ENCODE results near the gene HOXA13. TPM values are rescaled to one million over a fixed set of nuclear protein-coding genes. Genes with fewer than 3 reads are reported as not detected.

Gene HOXA13
- total RNA-seq, 1 experiment from 2014 or later: 12.1 TPM

DNA sequence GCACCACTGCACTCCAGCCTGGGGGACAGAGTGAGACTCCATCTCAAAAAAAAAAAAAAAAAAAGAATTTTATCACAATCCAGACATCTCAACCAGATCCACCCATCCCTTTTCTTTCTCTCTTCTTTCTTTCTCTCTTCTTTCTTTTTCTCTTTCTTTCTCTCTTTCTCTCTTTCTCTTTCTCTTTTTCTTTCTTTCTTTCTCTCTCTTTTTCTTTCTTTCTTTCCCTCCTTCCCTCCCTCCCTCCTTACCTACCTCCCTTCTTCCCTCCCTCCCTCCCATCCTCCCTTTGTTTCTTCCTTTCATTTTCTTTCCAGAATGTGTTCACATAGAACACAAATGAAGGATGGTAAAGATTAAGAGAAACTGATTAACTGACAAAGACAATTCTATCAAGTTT, 18.1 kb upstream of the HOXA13 start:
- H3K9me3 ChIP-seq (ENCODE audit: low read length): no peaks in the 10 kb centered on the region
- H3F3A ChIP-seq (ENCODE audit: low read length, unreplicated experiment): no peaks in the 10 kb centered on the region
- no peak overlapping the region for H3K27ac ChIP-seq (ENCODE audit: low read length)
- H3K9me2 ChIP-seq (replicated peaks; ENCODE audit: low read length): no peaks in the 10 kb centered on the region
- no peaks in the 10 kb centered on the region for H4K20me1 ChIP-seq (ENCODE audit: low read length)
- no peak overlapping the region for H3K9ac ChIP-seq (ENCODE audit: low read length)
- ChIA-PET CTCF (no interaction called here), POLR2A (ENCODE audit: unreplicated experiment) (no interaction called here)
- no peak overlapping the region for H3K4me3 ChIP-seq (ENCODE audit: low read length)
- DNase-seq (no peak), ATAC-seq (no peak)
- no peak overlapping the region for H3K4me2 ChIP-seq (ENCODE audit: low read length)
- no TSS peak for BruUV-seq (replicated peaks)
- peaks cover 20% of the 10 kb centered on the region for H3K4me1 ChIP-seq (ENCODE audit: insufficient read depth, low read length)
- H3K36me3 ChIP-seq (ENCODE audit: low read depth, low read length): no peaks in the 10 kb centered on the region
- intact Hi-C loops (cut with micrococcal nuclease): no loop called here
- H3K27me3 ChIP-seq (ENCODE audit: low read length): no peaks in the 10 kb centered on the region
- no peaks in the 10 kb centered on the region for H3K79me2 ChIP-seq (ENCODE audit: low read length)
- TF ChIP-seq EZH2phosphoT487 (IDR thresholded peaks at IDR 0.05; ENCODE audit: borderline replicate concordance, low read length): no peak
- TF ChIP-seq, protein P1, sequence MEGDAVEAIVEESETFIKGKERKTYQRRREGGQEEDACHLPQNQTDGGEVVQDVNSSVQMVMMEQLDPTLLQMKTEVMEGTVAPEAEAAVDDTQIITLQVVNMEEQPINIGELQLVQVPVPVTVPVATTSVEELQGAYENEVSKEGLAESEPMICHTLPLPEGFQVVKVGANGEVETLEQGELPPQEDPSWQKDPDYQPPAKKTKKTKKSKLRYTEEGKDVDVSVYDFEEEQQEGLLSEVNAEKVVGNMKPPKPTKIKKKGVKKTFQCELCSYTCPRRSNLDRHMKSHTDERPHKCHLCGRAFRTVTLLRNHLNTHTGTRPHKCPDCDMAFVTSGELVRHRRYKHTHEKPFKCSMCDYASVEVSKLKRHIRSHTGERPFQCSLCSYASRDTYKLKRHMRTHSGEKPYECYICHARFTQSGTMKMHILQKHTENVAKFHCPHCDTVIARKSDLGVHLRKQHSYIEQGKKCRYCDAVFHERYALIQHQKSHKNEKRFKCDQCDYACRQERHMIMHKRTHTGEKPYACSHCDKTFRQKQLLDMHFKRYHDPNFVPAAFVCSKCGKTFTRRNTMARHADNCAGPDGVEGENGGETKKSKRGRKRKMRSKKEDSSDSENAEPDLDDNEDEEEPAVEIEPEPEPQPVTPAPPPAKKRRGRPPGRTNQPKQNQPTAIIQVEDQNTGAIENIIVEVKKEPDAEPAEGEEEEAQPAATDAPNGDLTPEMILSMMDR (conservative IDR thresholded peaks at IDR 0.05; ENCODE audit: low read depth, low read length): no peak
- TF ChIP-seq EZH2 (IDR thresholded peaks at IDR 0.05; ENCODE audit: low read length, unreplicated experiment): no peak
- H2AFZ ChIP-seq (ENCODE audit: low read length): no peak overlapping the region

DNA sequence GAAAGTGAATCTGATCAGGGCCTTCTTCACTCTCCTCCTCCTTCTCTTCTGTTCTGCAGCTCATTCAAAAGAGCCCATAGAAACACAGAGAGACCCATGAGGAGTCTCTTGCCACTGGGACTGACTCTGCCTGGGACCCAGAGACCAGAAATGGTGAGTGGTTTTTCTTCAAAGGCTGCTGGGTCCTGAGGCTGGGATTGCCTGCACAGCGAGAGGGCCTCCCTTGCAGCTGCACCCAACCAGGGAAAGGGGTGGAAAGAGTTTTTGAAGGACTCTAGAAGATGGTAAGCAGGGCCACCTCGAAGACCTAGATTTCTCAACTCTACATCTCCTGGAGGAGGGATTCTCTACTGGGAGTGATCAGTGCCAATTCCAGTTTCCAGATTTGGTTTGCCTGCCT, 15.5 kb upstream of the HOXA13 start:
- intact Hi-C loops (cut with micrococcal nuclease): no loop called here
- no peak for ATAC-seq
- CTCF ChIA-PET: no interaction called here

DNA sequence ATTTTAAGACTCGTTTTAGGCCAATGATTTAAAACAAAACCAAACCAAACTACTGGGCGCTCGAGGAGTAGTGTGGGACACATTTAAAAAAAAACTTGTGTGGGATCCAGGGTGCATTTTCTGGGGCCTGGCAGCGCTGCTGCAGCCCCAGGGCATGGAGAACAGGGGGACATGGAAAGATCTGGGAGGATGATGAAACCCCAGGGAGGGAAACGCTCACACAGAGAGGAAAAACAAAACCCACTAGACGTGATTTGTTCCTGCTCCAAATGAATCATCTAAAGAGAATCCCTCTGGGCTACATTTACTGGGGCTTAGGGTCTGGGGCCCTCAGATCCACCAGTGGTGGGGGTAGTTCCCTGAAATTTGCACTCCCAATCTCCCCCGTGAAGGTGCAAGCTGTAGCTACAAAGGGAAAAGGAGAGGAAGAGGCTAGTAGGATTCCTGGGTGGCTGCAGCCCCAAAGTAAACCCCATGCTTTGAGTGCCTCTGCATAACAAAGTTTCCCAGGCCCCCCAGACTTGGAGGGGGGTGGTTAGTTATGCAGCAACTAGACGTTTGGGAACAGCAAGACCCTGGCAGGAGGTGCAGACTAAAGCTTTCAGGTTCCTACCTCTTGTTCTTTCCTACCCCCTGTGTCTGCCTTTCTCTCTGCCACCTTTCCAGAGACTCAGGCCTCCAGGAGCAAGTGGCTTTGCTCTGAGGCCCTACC, 14.5 kb upstream of the HOXA13 start:
- ATAC-seq: no peak
- H3K27ac ChIP-seq (ENCODE audit: low read length): no peak overlapping the region

More for the DNA sequence above, 15.5 kb upstream of the HOXA13 start:
- Histone ChIP-seq H3K9me2 (replicated peaks; ENCODE audit: low read length) (no peaks in the 10 kb centered on the region), H3K27ac (ENCODE audit: low read length) (no peak overlapping the region), H3K9me3 (ENCODE audit: low read length) (no peaks in the 10 kb centered on the region), H2AFZ (ENCODE audit: low read length) (no peak overlapping the region), H3K4me3 (ENCODE audit: low read length) (no peak overlapping the region), H4K20me1 (ENCODE audit: low read length) (no peaks in the 10 kb centered on the region), H3K27me3 (ENCODE audit: low read length) (no peaks in the 10 kb centered on the region), H3K9ac (ENCODE audit: low read length) (no peak overlapping the region), H3K79me2 (ENCODE audit: low read length) (no peaks in the 10 kb centered on the region), H3K4me2 (ENCODE audit: low read length) (no peak overlapping the region), H3K36me3 (ENCODE audit: low read depth, low read length) (no peaks in the 10 kb centered on the region), H3K4me1 (ENCODE audit: insufficient read depth, low read length) (peaks cover 12% of the 10 kb centered on the region), H3F3A (ENCODE audit: low read length, unreplicated experiment) (no peaks in the 10 kb centered on the region)
- POLR2A ChIA-PET (ENCODE audit: unreplicated experiment): no interaction called here
- DNase-seq: no peak
- TF ChIP-seq, protein P1 (conservative IDR thresholded peaks at IDR 0.05; ENCODE audit: low read depth, low read length): no peak
- no peak for TF ChIP-seq EZH2 (IDR thresholded peaks at IDR 0.05; ENCODE audit: low read length, unreplicated experiment)
- no peak for TF ChIP-seq EZH2phosphoT487 (IDR thresholded peaks at IDR 0.05; ENCODE audit: borderline replicate concordance, low read length)
- BruUV-seq (replicated peaks): no TSS peak

More for the DNA sequence above, 14.5 kb upstream of the HOXA13 start:
- H2AFZ ChIP-seq (ENCODE audit: low read length): no peak overlapping the region; the same call in 1 of the 2 replicates
- CTCF ChIA-PET: no interaction called here
- no peak for DNase-seq
- no TSS peak for BruUV-seq (replicated peaks)
- H3K79me2 ChIP-seq (ENCODE audit: low read length): no peaks in the 10 kb centered on the region
- no peak overlapping the region for H3K4me2 ChIP-seq (ENCODE audit: low read length)
- H3K36me3 ChIP-seq (ENCODE audit: low read depth, low read length): no peaks in the 10 kb centered on the region
- intact Hi-C loops (cut with micrococcal nuclease): no loop called here
- H3K27me3 ChIP-seq (ENCODE audit: low read length): no peaks in the 10 kb centered on the region
- POLR2A ChIA-PET (ENCODE audit: unreplicated experiment): no interaction called here
- no peak overlapping the region for H3K4me3 ChIP-seq (ENCODE audit: low read length)
- no peaks in the 10 kb centered on the region for H3F3A ChIP-seq (ENCODE audit: low read length, unreplicated experiment)
- H3K9me2 ChIP-seq (replicated peaks; ENCODE audit: low read length): no peaks in the 10 kb centered on the region
- no peaks in the 10 kb centered on the region for H3K9me3 ChIP-seq (ENCODE audit: low read length)
- H3K9ac ChIP-seq (ENCODE audit: low read length): no peak overlapping the region
- TF ChIP-seq EZH2phosphoT487 (IDR thresholded peaks at IDR 0.05; ENCODE audit: borderline replicate concordance, low read length): no peak
- no peak for TF ChIP-seq EZH2 (IDR thresholded peaks at IDR 0.05; ENCODE audit: low read length, unreplicated experiment)
- TF ChIP-seq, protein P1 (conservative IDR thresholded peaks at IDR 0.05; ENCODE audit: low read depth, low read length): no peak
- H4K20me1 ChIP-seq (ENCODE audit: low read length): no peaks in the 10 kb centered on the region
- peaks cover 12% of the 10 kb centered on the region for H3K4me1 ChIP-seq (ENCODE audit: insufficient read depth, low read length)

All from PC-3 (cell line).